ENCODE results near the gene HLA-DOA. TPM values are rescaled to one million over a fixed set of nuclear protein-coding genes. Genes with fewer than 3 reads are reported as not detected.

Gene HLA-DOA
- total RNA-seq, 1 donor from 2014 or later, result 0.69 TPM

DNA sequence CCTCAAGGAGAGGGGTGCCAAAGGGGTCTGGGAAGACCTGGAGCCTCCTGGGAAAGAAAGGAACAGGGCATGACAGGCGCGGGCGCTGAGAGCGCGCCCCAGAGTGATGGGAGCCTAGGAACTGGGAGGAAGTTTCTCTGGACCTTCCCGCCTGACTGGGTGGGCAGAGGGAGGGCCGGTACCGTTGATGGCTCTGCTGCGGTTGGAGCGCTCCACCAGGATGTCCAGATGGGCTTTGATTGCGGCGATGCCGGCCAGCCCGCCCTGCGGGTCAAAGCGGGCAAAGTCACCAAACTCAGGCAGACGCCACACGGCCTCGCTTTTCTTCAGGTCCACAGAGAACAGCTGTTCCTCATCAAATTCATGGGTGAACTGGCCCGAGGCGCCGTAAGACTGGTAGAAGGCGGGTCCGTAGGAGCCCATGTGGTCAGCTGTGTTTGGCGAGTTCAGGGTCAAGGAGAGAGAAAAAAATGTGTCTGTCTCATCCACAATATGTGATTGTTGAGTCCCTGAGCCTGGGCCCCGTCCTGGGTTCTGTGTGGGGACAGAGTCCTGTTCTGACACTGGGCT, 1.5 kb downstream of the HLA-DOA start:
- Mint-ChIP-seq H3K27me3 (ENCODE audit: unreplicated experiment) (peaks cover 2% of the 10 kb centered on the region), H3K4me3 (ENCODE audit: unreplicated experiment) (no peak overlapping the region), H3K9me3 (ENCODE audit: unreplicated experiment) (peaks cover 2% of the 10 kb centered on the region), H3K27ac (ENCODE audit: unreplicated experiment) (no peak overlapping the region), H3K36me3 (ENCODE audit: unreplicated experiment) (no peaks in the 10 kb centered on the region), H3K4me1 (ENCODE audit: low read depth, unreplicated experiment) (no peaks in the 10 kb centered on the region)
- no peak for TF ChIP-seq CTCF (IDR thresholded peaks at IDR 0.05; ENCODE audit: partially characterized antibody, unreplicated experiment)
- no peak for DNase-seq

DNA sequence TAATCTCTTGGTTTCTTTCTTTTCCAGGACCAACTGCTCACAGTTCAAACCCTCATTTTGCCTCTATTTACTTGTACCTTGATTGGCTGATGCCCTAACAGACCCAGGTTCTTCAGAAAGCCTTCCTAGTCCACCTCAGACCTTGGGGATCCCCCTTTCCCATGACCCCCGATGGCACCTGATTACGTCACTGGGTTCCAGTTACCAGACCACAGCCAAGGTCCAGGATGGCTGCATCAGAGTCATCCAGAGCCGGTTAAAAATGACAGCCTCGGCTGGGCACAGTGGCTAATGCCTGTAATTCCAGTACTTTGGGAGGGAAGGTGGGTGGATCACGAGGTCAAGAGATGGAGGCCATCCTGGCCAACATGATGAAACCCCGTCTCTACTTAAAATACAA, 4.5 kb downstream of the HLA-DOA start:
- no peaks in the 10 kb centered on the region for H3K36me3 Mint-ChIP-seq (ENCODE audit: unreplicated experiment)
- peaks cover 2% of the 10 kb centered on the region for H3K27me3 Mint-ChIP-seq (ENCODE audit: unreplicated experiment)
- no peak overlapping the region for H3K4me3 Mint-ChIP-seq (ENCODE audit: unreplicated experiment)
- no peak overlapping the region for H3K27ac Mint-ChIP-seq (ENCODE audit: unreplicated experiment)
- H3K9me3 Mint-ChIP-seq (ENCODE audit: unreplicated experiment), result peaks cover 2% of the 10 kb centered on the region
- no peak for DNase-seq
- no peaks in the 10 kb centered on the region for H3K4me1 Mint-ChIP-seq (ENCODE audit: low read depth, unreplicated experiment)
- TF ChIP-seq CTCF (IDR thresholded peaks at IDR 0.05; ENCODE audit: partially characterized antibody, unreplicated experiment), result no peak

- Mint-ChIP-seq H3K9me3 (ENCODE audit: unreplicated experiment) (no peaks in the 10 kb centered on the region), H3K27me3 (ENCODE audit: unreplicated experiment) (peaks cover 2% of the 10 kb centered on the region), H3K4me3 (ENCODE audit: unreplicated experiment) (no peak overlapping the region), H3K4me1 (ENCODE audit: low read depth, unreplicated experiment) (no peaks in the 10 kb centered on the region), H3K27ac (ENCODE audit: unreplicated experiment) (no peak overlapping the region), H3K36me3 (ENCODE audit: unreplicated experiment) (no peaks in the 10 kb centered on the region)
- no peak for DNase-seq
- TF ChIP-seq CTCF (IDR thresholded peaks at IDR 0.05; ENCODE audit: partially characterized antibody, unreplicated experiment), result no peak
These were observed 7.7 kb downstream of the HLA-DOA start for GRCh38 chr6:33001685-33002084.

DNA sequence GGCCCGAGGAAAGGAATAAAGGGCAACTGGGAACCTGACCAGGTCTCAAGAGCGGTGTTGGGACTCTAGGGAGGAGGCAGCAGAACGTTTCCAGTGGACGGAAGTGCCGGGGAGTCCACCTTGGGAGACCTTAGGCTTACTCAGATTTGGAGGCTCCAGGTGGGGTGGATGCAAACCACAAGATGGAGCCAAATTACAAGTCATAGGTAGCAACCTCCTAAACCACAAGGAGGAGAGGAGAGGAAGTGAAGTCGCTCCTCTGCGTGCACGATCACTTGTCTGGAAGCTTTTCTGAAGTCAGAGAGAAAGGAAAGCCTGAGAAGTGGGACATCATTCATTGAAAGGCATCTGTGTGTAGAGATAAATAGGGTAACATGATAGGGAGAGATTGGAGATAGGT, 9.3 kb downstream of the HLA-DOA start:
- no peak for TF ChIP-seq CTCF (IDR thresholded peaks at IDR 0.05; ENCODE audit: partially characterized antibody, unreplicated experiment)
- no peak overlapping the region for H3K27ac Mint-ChIP-seq (ENCODE audit: unreplicated experiment)
- H3K27me3 Mint-ChIP-seq (ENCODE audit: unreplicated experiment), result peaks cover 2% of the 10 kb centered on the region
- H3K4me3 Mint-ChIP-seq (ENCODE audit: unreplicated experiment), result no peak overlapping the region
- no peaks in the 10 kb centered on the region for H3K36me3 Mint-ChIP-seq (ENCODE audit: unreplicated experiment)
- no peaks in the 10 kb centered on the region for H3K9me3 Mint-ChIP-seq (ENCODE audit: unreplicated experiment)
- H3K4me1 Mint-ChIP-seq (ENCODE audit: low read depth, unreplicated experiment), result no peaks in the 10 kb centered on the region
- no peak for DNase-seq

DNA sequence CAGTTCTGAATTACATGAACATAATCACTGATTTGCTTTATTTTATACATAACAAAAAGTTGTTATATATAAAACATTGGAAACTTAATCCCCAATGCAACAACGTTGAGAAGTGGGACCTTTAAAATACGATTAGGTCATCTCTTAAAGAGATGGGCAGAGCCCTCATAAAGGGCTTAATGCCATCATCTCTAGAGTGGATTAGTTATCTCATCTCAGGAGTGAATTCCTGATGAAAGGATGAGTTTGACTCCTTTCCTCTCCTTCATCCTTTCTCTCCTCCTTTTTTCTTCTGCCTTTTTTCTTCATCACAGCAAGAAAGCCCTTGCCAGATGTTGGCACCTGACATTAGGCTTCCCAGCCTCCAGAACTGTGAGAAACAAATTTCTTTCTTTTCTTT, 13.9 kb downstream of the HLA-DOA start:
- DNase-seq, result no peak
- Mint-ChIP-seq H3K9me3 (ENCODE audit: unreplicated experiment) (no peaks in the 10 kb centered on the region), H3K27me3 (ENCODE audit: unreplicated experiment) (peaks cover 2% of the 10 kb centered on the region), H3K4me1 (ENCODE audit: low read depth, unreplicated experiment) (no peaks in the 10 kb centered on the region), H3K27ac (ENCODE audit: unreplicated experiment) (no peak overlapping the region), H3K4me3 (ENCODE audit: unreplicated experiment) (no peak overlapping the region), H3K36me3 (ENCODE audit: unreplicated experiment) (no peaks in the 10 kb centered on the region)
- TF ChIP-seq CTCF (IDR thresholded peaks at IDR 0.05; ENCODE audit: partially characterized antibody, unreplicated experiment), result no peak
